ENCODE measurements around the gene PRG3.

Gene PRG3

GRCh38 chr11:57419146-57419545 lies 38.2 kb upstream of the PRG3 start:
- ATAC-seq = no peak
- no peak for TF ChIP-seq CSDC2 (CRISPR knock-in tag; IDR thresholded peaks at IDR 0.05)
- TF ChIP-seq SNAI2 (CRISPR knock-in tag; IDR thresholded peaks at IDR 0.05) = no peak

GRCh38 chr11:57418131-57418530 lies 37.2 kb upstream of the PRG3 start:
- ATAC-seq = no peak
- TF ChIP-seq PATZ1 (CRISPR knock-in tag; IDR thresholded peaks at IDR 0.05; ENCODE audit: borderline replicate concordance) (no peak), CSDC2 (CRISPR knock-in tag; IDR thresholded peaks at IDR 0.05) (no peak), ZNF70 (CRISPR knock-in tag; IDR thresholded peaks at IDR 0.05) (no peak), SNAI2 (CRISPR knock-in tag; IDR thresholded peaks at IDR 0.05) (no peak), ISL1 (CRISPR knock-in tag; IDR thresholded peaks at IDR 0.05) (no peak), BACH2 (CRISPR knock-in tag; IDR thresholded peaks at IDR 0.05; ENCODE audit: borderline replicate concordance) (no peak), ZFP3 (CRISPR knock-in tag; IDR thresholded peaks at IDR 0.05) (no peak), ZNF565 (CRISPR knock-in tag; conservative IDR thresholded peaks at IDR 0.05; ENCODE audit: low read depth) (no peak), CREB5 (CRISPR knock-in tag; IDR thresholded peaks at IDR 0.05; ENCODE audit: low read depth) (no peak), GLIS3 (CRISPR knock-in tag; IDR thresholded peaks at IDR 0.05) (no peak), RARB (CRISPR knock-in tag; IDR thresholded peaks at IDR 0.05) (no peak), ESRRG (CRISPR knock-in tag; IDR thresholded peaks at IDR 0.05) (no peak), ZFP30 (CRISPR knock-in tag; IDR thresholded peaks at IDR 0.05) (no peak), TOX (CRISPR knock-in tag; IDR thresholded peaks at IDR 0.05; ENCODE audit: borderline replicate concordance) (no peak)

- TF ChIP-seq TOX (CRISPR knock-in tag; IDR thresholded peaks at IDR 0.05; ENCODE audit: borderline replicate concordance) = no peak
- TF ChIP-seq CSDC2 (CRISPR knock-in tag; IDR thresholded peaks at IDR 0.05) = no peak
- TF ChIP-seq CSRNP3 (CRISPR knock-in tag; IDR thresholded peaks at IDR 0.05) = no peak
- TF ChIP-seq ZNF8 (CRISPR knock-in tag; IDR thresholded peaks at IDR 0.05) = no peak
- TF ChIP-seq GLIS3 (CRISPR knock-in tag; IDR thresholded peaks at IDR 0.05) = no peak
- no peak for TF ChIP-seq ESRRG (CRISPR knock-in tag; IDR thresholded peaks at IDR 0.05)
- no peak for TF ChIP-seq RARB (CRISPR knock-in tag; IDR thresholded peaks at IDR 0.05)
- TF ChIP-seq BACH2 (CRISPR knock-in tag; IDR thresholded peaks at IDR 0.05; ENCODE audit: borderline replicate concordance) = no peak
- TF ChIP-seq ARNTL (CRISPR knock-in tag; IDR thresholded peaks at IDR 0.05; ENCODE audit: borderline replicate concordance, low read depth) = no peak
- no peak for ATAC-seq
Observed at GRCh38 chr11:57417056-57417455, 36.1 kb upstream of the PRG3 start.

- no peak for ATAC-seq
- no peak for TF ChIP-seq CREB5 (CRISPR knock-in tag; IDR thresholded peaks at IDR 0.05; ENCODE audit: low read depth)
- TF ChIP-seq ARNTL (CRISPR knock-in tag; IDR thresholded peaks at IDR 0.05; ENCODE audit: borderline replicate concordance, low read depth) = no peak
- no peak for TF ChIP-seq TSHZ2 (CRISPR knock-in tag; IDR thresholded peaks at IDR 0.05)
- TF ChIP-seq ZFP30 (CRISPR knock-in tag; IDR thresholded peaks at IDR 0.05) = no peak
- TF ChIP-seq GLIS3 (CRISPR knock-in tag; IDR thresholded peaks at IDR 0.05) = no peak
- TF ChIP-seq ESRRG (CRISPR knock-in tag; IDR thresholded peaks at IDR 0.05) = no peak
- TF ChIP-seq PATZ1 (CRISPR knock-in tag; IDR thresholded peaks at IDR 0.05; ENCODE audit: borderline replicate concordance) = no peak
- no peak for TF ChIP-seq ZNF8 (CRISPR knock-in tag; IDR thresholded peaks at IDR 0.05)
- no peak for TF ChIP-seq TOX (CRISPR knock-in tag; IDR thresholded peaks at IDR 0.05; ENCODE audit: borderline replicate concordance)
- TF ChIP-seq BACH2 (CRISPR knock-in tag; IDR thresholded peaks at IDR 0.05; ENCODE audit: borderline replicate concordance) = no peak
- no peak for TF ChIP-seq ZFP3 (CRISPR knock-in tag; IDR thresholded peaks at IDR 0.05)
- TF ChIP-seq ZNF565 (CRISPR knock-in tag; conservative IDR thresholded peaks at IDR 0.05; ENCODE audit: low read depth) = no peak
- TF ChIP-seq CSDC2 (CRISPR knock-in tag; IDR thresholded peaks at IDR 0.05) = no peak
- no peak for TF ChIP-seq CSRNP3 (CRISPR knock-in tag; IDR thresholded peaks at IDR 0.05)
- no peak for TF ChIP-seq TCF4 (CRISPR knock-in tag; IDR thresholded peaks at IDR 0.05; ENCODE audit: borderline replicate concordance)
Observed at GRCh38 chr11:57416436-57416835, 35.5 kb upstream of the PRG3 start.

Measured in SK-N-SH treated with all-trans-retinoic acid at 6 μM for 48 hours (cell line).